Breast epithelium (tissue), 3 donors: Measurements from ENCODE around the gene SEMA3F.

Source experiments
- POLR2A ChIP-seq: fragments of 450-650 bp; IDR thresholded peaks from one replicate; pipeline ENCODE4 v1.6.1; 2016; ENCODE audit warnings: antibody characterized with exemption, mild to moderate bottlenecking, moderate library complexity
- POLR2AphosphoS5 ChIP-seq, 3 donors: sonication (generic); formaldehyde crosslinking; IDR thresholded peaks; one replicate each; pipeline ENCODE4 v1.6.1; 2017; ENCODE audit warnings: antibody characterized with exemption in 3 of 3
- TF ChIP-seq, protein P1 (sequence below), 3 donors: fragments of 450-650 bp; IDR thresholded peaks; one replicate each; pipeline ENCODE4 v1.5.1; 2016 to 2017; ENCODE audit warnings: antibody characterized with exemption in 3 of 3, mild to moderate bottlenecking in 3 of 3, moderate library complexity in 3 of 3

DNA sequence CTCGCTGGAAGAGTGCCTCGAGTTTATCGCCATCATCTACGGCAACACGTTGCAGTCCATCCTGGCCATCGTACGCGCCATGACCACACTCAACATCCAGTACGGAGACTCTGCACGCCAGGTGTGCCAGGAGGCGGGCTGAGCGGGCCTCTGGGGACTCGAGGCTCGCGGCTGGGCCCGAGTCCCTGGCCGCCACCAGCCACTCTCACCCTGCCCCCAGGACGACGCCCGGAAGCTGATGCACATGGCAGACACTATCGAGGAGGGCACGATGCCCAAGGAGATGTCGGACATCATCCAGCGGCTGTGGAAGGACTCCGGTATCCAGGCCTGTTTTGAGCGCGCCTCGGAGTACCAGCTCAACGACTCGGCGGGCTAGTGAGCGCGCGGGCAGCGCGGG is 38.2 kb downstream of the SEMA3F start:
- TF ChIP-seq, protein P1, sequence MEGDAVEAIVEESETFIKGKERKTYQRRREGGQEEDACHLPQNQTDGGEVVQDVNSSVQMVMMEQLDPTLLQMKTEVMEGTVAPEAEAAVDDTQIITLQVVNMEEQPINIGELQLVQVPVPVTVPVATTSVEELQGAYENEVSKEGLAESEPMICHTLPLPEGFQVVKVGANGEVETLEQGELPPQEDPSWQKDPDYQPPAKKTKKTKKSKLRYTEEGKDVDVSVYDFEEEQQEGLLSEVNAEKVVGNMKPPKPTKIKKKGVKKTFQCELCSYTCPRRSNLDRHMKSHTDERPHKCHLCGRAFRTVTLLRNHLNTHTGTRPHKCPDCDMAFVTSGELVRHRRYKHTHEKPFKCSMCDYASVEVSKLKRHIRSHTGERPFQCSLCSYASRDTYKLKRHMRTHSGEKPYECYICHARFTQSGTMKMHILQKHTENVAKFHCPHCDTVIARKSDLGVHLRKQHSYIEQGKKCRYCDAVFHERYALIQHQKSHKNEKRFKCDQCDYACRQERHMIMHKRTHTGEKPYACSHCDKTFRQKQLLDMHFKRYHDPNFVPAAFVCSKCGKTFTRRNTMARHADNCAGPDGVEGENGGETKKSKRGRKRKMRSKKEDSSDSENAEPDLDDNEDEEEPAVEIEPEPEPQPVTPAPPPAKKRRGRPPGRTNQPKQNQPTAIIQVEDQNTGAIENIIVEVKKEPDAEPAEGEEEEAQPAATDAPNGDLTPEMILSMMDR (IDR thresholded peaks at IDR 0.05) = no peak
- TF ChIP-seq POLR2A = no peak
- no peak for TF ChIP-seq POLR2AphosphoS5 (IDR thresholded peaks at IDR 0.05)
